Measurements from ENCODE around the gene SCNN1G. TPM values are rescaled to one million over a fixed set of nuclear protein-coding genes. Genes with fewer than 3 reads are reported as not detected.

Gene SCNN1G
- total and polyA plus RNA-seq, 2 of the 13 experiments (the other 11 are each of a cell fraction or from before 2014, with no cell fraction given), result not detected

- TF ChIP-seq XRCC5 (optimal IDR thresholded peaks at IDR 0.05; ENCODE audit: low read length) (no peak), ZNF737 (CRISPR knock-in tag; IDR thresholded peaks at IDR 0.05; ENCODE audit: borderline replicate concordance) (no peak), ARID3A (IDR thresholded peaks at IDR 0.05; ENCODE audit: low read depth, low read length) (0 out of 2 replicates have a peak, but pooled peaks have one; percentile 3), ZNF574 (CRISPR knock-in tag; IDR thresholded peaks at IDR 0.05) (peak; percentile 85), NR3C1 (CRISPR knock-in tag; IDR thresholded peaks at IDR 0.05) (no peak), PTBP1 (IDR thresholded peaks at IDR 0.05; ENCODE audit: low read depth, low read length, poor library complexity, severe bottlenecking) (no peak), ZNF142 (CRISPR knock-in tag; IDR thresholded peaks at IDR 0.05) (peak; percentile 86; the same call in 1 of the 2 replicates), ZNF225 (CRISPR knock-in tag; IDR thresholded peaks at IDR 0.05) (peak; percentile 26; the same call in 1 of the 2 replicates), LRRFIP1 (CRISPR knock-in tag; conservative IDR thresholded peaks at IDR 0.05) (no peak), TCF12 (IDR thresholded peaks at IDR 0.05) (no peak), TCF12 (CRISPR knock-in tag; IDR thresholded peaks at IDR 0.05) (peak; percentile 81; the same call in 1 of the 2 replicates), PREB (CRISPR knock-in tag; IDR thresholded peaks at IDR 0.05) (no peak), ASH2L (IDR thresholded peaks at IDR 0.05; ENCODE audit: insufficient read length, low read depth, low read length) (peak; percentile 72)
Observed at GRCh38 chr16:23148513-23149266, 33.9 kb upstream of the SCNN1G start (continued).

Data from HepG2 (cell line).